ENCODE results near the gene FASN. TPM values are rescaled to one million over a fixed set of nuclear protein-coding genes. Genes with fewer than 3 reads are reported as not detected.

Gene FASN
- total RNA-seq, 1 experiment from 2014 or later, result 49.5 TPM

- DNase-seq (ENCODE audit: low read depth), result peak; percentile 5
Observed at GRCh38 chr17:82055965-82056728, 41.9 kb downstream of the FASN start.

- DNase-seq (ENCODE audit: low read depth), result peak; percentile 9
Observed at GRCh38 chr17:82055023-82055964, 42.7 kb downstream of the FASN start.

GRCh38 chr17:82054351-82055022 lies 43.5 kb downstream of the FASN start:
- DNase-seq (ENCODE audit: low read depth), result peak; percentile 10

- DNase-seq (ENCODE audit: low read depth), result peak; percentile 6
Observed at GRCh38 chr17:82053556-82054263, 44.3 kb downstream of the FASN start.

- DNase-seq (ENCODE audit: low read depth), result no peak
Observed at GRCh38 chr17:82053130-82053529, 44.9 kb downstream of the FASN start.

GRCh38 chr17:82052638-82053059 lies 45.4 kb downstream of the FASN start:
- peak; percentile 6 for DNase-seq (ENCODE audit: low read depth)

GRCh38 chr17:82051776-82052637 lies 46.0 kb downstream of the FASN start, which contains the start of the genes GPS1 and RFNG:
Gene GPS1 (plus strand): TSS chr17:82051898. CDS start chr17:82051932, 34 bp downstream.
Gene RFNG (minus strand): TSS chr17:82051811. CDS start chr17:82051766, 45 bp downstream.
- peak; percentile 82 for DNase-seq (ENCODE audit: low read depth)

GRCh38 chr17:82050761-82051641 lies 47.0 kb downstream of the FASN start:
- DNase-seq (ENCODE audit: low read depth), result peak; percentile 9

- DNase-seq (ENCODE audit: low read depth), result peak; percentile 2
Observed at GRCh38 chr17:82050152-82050760, 47.8 kb downstream of the FASN start.

- no peak for DNase-seq (ENCODE audit: low read depth)
Observed at GRCh38 chr17:82049521-82049971, 48.5 kb downstream of the FASN start.

- peak; percentile 1 for DNase-seq (ENCODE audit: low read depth)
Observed at GRCh38 chr17:82049106-82049505, 48.9 kb downstream of the FASN start.

GRCh38 chr17:82048571-82048971 lies 49.5 kb downstream of the FASN start:
- no peak for DNase-seq (ENCODE audit: low read depth)

GRCh38 chr17:82047914-82048570 lies 50.0 kb downstream of the FASN start:
- peak; percentile 2 for DNase-seq (ENCODE audit: low read depth)

GRCh38 chr17:82047379-82047778 lies 50.7 kb downstream of the FASN start:
- no peak for DNase-seq (ENCODE audit: low read depth)

GRCh38 chr17:82046903-82047302 lies 51.1 kb downstream of the FASN start:
- no peak for DNase-seq (ENCODE audit: low read depth)

GRCh38 chr17:82045936-82046484 lies 52.0 kb downstream of the FASN start:
- no peak for DNase-seq (ENCODE audit: low read depth)

GRCh38 chr17:82043507-82043906 lies 54.5 kb downstream of the FASN start:
- no peak for DNase-seq (ENCODE audit: low read depth)

- DNase-seq (ENCODE audit: low read depth), result no peak
Observed at GRCh38 chr17:82042649-82043048, 55.4 kb downstream of the FASN start.

Measured in Daoy (cell line).